ENCODE data around the gene ATP6AP1.

DNA sequence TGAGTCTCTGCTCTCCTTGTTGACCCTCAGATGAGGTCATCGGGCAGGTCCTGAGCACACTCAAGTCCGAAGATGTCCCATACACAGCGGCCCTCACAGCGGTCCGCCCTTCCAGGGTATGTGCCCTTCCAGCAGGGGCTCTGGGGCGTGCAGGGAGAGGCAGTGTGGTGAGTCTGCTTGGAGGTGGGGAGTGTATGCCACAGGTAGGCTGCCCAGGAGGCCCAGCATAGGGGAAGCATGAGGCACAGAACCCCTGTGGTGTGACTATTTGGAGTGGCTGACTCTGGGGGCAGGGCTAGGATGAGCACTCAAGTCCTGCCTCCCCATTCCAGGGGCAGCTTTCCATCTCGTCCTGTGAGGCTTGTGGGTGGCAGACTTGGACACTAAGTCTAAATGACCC is 5.1 kb downstream of the ATP6AP1 start:
- TF ChIP-seq, protein P1, sequence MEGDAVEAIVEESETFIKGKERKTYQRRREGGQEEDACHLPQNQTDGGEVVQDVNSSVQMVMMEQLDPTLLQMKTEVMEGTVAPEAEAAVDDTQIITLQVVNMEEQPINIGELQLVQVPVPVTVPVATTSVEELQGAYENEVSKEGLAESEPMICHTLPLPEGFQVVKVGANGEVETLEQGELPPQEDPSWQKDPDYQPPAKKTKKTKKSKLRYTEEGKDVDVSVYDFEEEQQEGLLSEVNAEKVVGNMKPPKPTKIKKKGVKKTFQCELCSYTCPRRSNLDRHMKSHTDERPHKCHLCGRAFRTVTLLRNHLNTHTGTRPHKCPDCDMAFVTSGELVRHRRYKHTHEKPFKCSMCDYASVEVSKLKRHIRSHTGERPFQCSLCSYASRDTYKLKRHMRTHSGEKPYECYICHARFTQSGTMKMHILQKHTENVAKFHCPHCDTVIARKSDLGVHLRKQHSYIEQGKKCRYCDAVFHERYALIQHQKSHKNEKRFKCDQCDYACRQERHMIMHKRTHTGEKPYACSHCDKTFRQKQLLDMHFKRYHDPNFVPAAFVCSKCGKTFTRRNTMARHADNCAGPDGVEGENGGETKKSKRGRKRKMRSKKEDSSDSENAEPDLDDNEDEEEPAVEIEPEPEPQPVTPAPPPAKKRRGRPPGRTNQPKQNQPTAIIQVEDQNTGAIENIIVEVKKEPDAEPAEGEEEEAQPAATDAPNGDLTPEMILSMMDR (conservative IDR thresholded peaks at IDR 0.05 in 1 of 2, IDR thresholded peaks at IDR 0.05 in 1 of 2; ENCODE audit: extremely low read depth in 1 of 2, insufficient read depth in 1 of 2, low read depth in 1 of 2, low read length in 2 of 2) = no peak
- TF ChIP-seq EZH2 (IDR thresholded peaks at IDR 0.05; ENCODE audit: borderline replicate concordance, low read length) = no peak
